SJSA1 (cell line): ENCODE results near the gene TCF7. TPM values are rescaled to one million over a fixed set of nuclear protein-coding genes. Genes with fewer than 3 reads are reported as not detected.

Experiments used
- DNase-seq, 2 experiments: peaks; one replicate each; pipeline ENCODE4 v3.0.0-alpha.2; 2015 to 2020; ENCODE audit warnings: low spot score in 2 of 2, low read depth in 1 of 2
- H3K27ac ChIP-seq: fragments of 250-450 bp; sonication (Bioruptor Pico); 2 replicates; pipeline ENCODE4 v1.5.1; 2020; ENCODE audit warnings: mild to moderate bottlenecking, moderate library complexity
- H3K27me3 ChIP-seq: fragments of 250-450 bp; sonication (Bioruptor Pico); replicated peaks from 2 replicates; pipeline ENCODE4 v1.5.1; 2020; ENCODE audit warnings: mild to moderate bottlenecking, moderate library complexity
- H3K36me3 ChIP-seq: fragments of 250-450 bp; sonication (Bioruptor Pico); 2 replicates; pipeline ENCODE4 v1.5.1; 2020; ENCODE audit warnings: mild to moderate bottlenecking
- H3K4me1 ChIP-seq: fragments of 250-450 bp; sonication (Bioruptor Pico); replicated peaks from 2 replicates; pipeline ENCODE4 v1.6.1; 2021; ENCODE audit warnings: mild to moderate bottlenecking
- H3K4me3 ChIP-seq: fragments of 250-450 bp; sonication (Bioruptor Pico); 2 replicates; pipeline ENCODE4 v1.5.1; 2020; ENCODE audit warnings: mild to moderate bottlenecking
- H3K9me3 ChIP-seq: fragments of 250-450 bp; sonication (Bioruptor Pico); replicated peaks from 2 replicates; pipeline ENCODE4 v1.5.1; 2020; ENCODE audit warnings: mild to moderate bottlenecking
- total RNA-seq: library from RNA; depleted of rRNA; stranded (reverse); fragments of >200 nt; shearing (Covaris generic); gene quantifications from 2 replicates; pipeline ENCODE4 v1.2.3, GENCODE V29; 2014

TCF7 gene
- total RNA-seq, 1 experiment from 2014 or later = 33.5 TPM

GRCh38 chr5:134162592-134162991 is 48.1 kb downstream of the TCF7 start:
- no peak overlapping the region for H3K27ac ChIP-seq
- no peaks in the 10 kb centered on the region for H3K4me1 ChIP-seq
- H3K4me3 ChIP-seq = no peak overlapping the region
- peaks cover 96% of the 10 kb centered on the region for H3K36me3 ChIP-seq
- no peak for DNase-seq
- H3K9me3 ChIP-seq = no peaks in the 10 kb centered on the region; the same call in 1 of the 2 replicates
- no peaks in the 10 kb centered on the region for H3K27me3 ChIP-seq

DNA sequence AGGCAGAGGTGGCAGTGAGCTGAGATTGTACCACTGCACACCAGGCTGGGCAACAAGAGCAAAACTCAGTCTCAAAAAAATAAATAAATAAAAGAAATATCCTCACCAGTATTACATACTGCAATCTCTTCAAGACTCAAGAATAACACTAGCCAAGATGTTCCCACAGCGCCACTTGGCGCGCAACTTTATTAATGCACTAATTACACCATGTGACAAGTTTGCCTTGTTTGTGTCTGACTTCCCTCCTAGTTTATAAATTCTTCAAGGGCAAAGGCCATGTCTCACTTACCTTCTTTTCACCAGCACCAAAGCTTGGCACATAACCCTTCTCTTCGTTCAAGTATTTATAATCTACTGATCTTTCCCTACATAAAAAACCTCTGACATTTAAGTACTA is 57.5 kb downstream of the TCF7 start:
- no peaks in the 10 kb centered on the region for H3K9me3 ChIP-seq
- H3K27ac ChIP-seq = no peak overlapping the region
- H3K4me3 ChIP-seq = no peak overlapping the region
- H3K27me3 ChIP-seq = no peaks in the 10 kb centered on the region
- H3K36me3 ChIP-seq = peaks cover 90% of the 10 kb centered on the region
- DNase-seq = peak in 1 of 2 experiments; percentile 28
- H3K4me1 ChIP-seq = peaks cover 14% of the 10 kb centered on the region

- H3K4me1 ChIP-seq = peaks cover 19% of the 10 kb centered on the region
- peak; percentile 30 to 33 for DNase-seq
- H3K9me3 ChIP-seq = no peaks in the 10 kb centered on the region
- H3K27ac ChIP-seq = peak overlapping the region; percentile 100
- no peaks in the 10 kb centered on the region for H3K27me3 ChIP-seq
- H3K36me3 ChIP-seq = peaks cover 59% of the 10 kb centered on the region
- peak overlapping the region; percentile 89 for H3K4me3 ChIP-seq
Measured at GRCh38 chr5:134174841-134175839, 60.7 kb downstream of the TCF7 start.

- DNase-seq = peak; percentile 52 to 61
- Histone ChIP-seq H3K27me3 (no peaks in the 10 kb centered on the region), H3K27ac (peak overlapping the region; percentile 100), H3K36me3 (peaks cover 50% of the 10 kb centered on the region), H3K4me1 (peaks cover 19% of the 10 kb centered on the region), H3K9me3 (no peaks in the 10 kb centered on the region), H3K4me3 (peak overlapping the region; percentile 89)
Measured at GRCh38 chr5:134175921-134176510, 61.5 kb downstream of the TCF7 start.

DNA sequence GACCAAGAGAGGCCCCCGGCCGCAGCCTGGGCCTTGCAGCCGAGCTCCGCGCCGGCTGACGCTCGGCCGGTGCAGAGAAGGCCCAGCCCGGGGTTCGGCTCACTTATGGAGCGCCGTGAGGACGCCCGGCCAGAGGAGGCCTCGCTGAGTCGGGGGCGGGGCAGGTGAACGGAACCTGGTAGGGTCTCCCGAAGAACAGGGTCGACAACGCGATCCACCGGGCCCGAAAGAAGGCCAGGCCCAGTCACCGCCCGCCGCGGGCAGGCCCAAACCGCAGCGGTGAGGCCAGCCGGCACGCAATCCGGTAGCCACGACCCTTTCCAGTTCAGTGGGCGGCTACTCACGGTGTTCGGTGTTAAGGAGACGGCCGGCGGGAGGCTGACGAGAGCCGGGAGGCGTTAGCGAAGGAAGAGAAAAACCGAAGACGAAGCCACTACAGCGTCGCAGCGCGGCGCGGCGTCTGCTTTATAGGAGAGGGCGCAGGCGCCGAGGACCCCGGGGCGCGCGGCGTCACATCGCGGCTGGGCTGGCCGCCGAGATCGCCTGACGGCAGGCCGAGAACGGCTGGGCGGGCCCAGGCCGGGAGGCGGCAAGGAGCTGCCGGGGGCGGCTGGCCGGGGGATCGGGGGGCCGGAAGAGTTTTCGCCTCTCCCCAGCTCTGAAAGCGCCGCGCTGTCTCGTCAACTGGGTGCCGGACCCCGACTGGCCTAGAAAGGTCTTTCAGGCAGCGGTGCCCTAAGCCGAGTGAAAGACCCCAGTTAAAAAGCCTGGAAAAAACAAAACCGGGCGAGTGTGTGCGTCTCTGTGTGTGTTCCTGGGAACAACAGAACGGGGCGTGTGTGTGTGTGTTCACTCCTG is 62.3 kb downstream of the TCF7 start, which contains the start of gene SKP1:
Gene SKP1, minus strand, starts transcription at position 440 of the 858 bp plus-strand sequence. CDS start 2,928 bp downstream, outside the sequence.
- Histone ChIP-seq H3K9me3 (no peaks in the 10 kb centered on the region), H3K4me1 (peaks cover 19% of the 10 kb centered on the region), H3K36me3 (peaks cover 43% of the 10 kb centered on the region), H3K27me3 (no peaks in the 10 kb centered on the region), H3K27ac (peak within 1 kb of the TSS; percentile 100), H3K4me3 (peak within 1 kb of the TSS; percentile 89)
- peak; percentile 87 to 94 for DNase-seq

DNA sequence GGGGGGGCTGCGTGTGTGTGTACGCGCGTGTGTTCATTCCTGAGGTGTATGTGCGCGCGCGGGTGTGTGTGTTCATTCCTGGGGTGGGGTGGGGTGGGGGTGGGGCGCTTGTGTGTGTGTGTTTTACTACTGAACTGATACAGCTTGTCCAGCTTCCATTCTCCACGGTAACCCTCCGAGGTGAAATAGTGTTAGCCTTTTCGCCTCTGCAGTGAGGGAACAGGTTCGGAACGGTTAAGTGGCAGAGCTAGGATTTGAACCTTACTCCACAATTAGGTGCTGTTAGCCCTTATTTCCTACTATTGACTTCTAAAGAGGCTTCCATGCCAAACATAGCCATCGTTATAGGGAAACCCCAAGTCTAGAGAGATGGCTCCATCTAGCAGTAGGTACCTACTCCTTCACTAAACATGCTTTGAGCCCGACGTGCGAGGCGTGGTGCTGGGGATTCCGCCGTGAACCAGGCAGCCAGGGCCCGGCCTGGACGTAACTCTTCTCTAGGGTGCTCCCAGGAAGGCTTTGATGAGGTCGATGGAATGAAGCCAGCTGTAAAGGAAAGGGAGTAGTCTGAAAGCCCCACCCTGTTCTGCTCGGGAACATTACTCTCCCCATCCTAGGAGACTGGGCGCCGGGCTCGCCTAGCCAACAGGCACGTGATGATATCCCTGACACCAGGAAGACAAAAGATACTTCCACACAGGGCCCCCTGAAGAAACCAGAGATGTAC is 63.1 kb downstream of the TCF7 start:
- Histone ChIP-seq H3K9me3 (no peaks in the 10 kb centered on the region), H3K4me1 (peaks cover 19% of the 10 kb centered on the region), H3K27me3 (no peaks in the 10 kb centered on the region), H3K4me3 (peak overlapping the region; percentile 89), H3K27ac (peak overlapping the region; percentile 100), H3K36me3 (peaks cover 35% of the 10 kb centered on the region)
- DNase-seq = peak in 1 of 2 experiments; percentile 48

GRCh38 chr5:134178096-134178419 is 63.6 kb downstream of the TCF7 start:
- Histone ChIP-seq H3K36me3 (peaks cover 30% of the 10 kb centered on the region), H3K27ac (no peak overlapping the region), H3K27me3 (no peaks in the 10 kb centered on the region), H3K4me1 (peaks cover 19% of the 10 kb centered on the region), H3K9me3 (no peaks in the 10 kb centered on the region), H3K4me3 (no peak overlapping the region)
- no peak for DNase-seq

DNA sequence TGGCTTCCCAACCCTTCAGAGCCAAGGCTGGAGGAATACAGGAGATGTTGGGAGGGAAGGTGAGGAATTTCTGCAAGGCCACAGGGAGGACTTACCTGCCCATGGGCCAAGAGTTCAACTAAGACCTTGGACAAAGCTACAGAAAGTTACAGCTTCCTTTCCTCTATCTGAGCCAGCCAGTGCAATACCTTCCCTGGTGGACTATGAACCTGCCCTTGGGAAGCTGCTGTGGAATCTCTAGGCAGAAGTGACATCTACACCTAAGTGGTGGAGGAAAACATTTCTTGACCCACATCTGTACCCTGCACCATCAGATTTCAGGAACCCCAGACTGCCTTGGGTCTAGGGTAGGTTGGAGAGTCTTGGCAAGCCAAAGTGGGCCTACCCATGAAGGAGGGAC is 69.0 kb downstream of the TCF7 start:
- 0 out of 2 replicates have a peak, but pooled peaks cover 3% of the 10 kb centered on the region for H3K4me1 ChIP-seq
- no peak overlapping the region for H3K4me3 ChIP-seq
- H3K36me3 ChIP-seq = no peaks in the 10 kb centered on the region
- H3K27ac ChIP-seq = no peak overlapping the region
- DNase-seq = peak in 1 of 2 experiments; percentile 20
- no peaks in the 10 kb centered on the region for H3K9me3 ChIP-seq
- no peaks in the 10 kb centered on the region; the same call in 1 of the 2 replicates for H3K27me3 ChIP-seq

DNA sequence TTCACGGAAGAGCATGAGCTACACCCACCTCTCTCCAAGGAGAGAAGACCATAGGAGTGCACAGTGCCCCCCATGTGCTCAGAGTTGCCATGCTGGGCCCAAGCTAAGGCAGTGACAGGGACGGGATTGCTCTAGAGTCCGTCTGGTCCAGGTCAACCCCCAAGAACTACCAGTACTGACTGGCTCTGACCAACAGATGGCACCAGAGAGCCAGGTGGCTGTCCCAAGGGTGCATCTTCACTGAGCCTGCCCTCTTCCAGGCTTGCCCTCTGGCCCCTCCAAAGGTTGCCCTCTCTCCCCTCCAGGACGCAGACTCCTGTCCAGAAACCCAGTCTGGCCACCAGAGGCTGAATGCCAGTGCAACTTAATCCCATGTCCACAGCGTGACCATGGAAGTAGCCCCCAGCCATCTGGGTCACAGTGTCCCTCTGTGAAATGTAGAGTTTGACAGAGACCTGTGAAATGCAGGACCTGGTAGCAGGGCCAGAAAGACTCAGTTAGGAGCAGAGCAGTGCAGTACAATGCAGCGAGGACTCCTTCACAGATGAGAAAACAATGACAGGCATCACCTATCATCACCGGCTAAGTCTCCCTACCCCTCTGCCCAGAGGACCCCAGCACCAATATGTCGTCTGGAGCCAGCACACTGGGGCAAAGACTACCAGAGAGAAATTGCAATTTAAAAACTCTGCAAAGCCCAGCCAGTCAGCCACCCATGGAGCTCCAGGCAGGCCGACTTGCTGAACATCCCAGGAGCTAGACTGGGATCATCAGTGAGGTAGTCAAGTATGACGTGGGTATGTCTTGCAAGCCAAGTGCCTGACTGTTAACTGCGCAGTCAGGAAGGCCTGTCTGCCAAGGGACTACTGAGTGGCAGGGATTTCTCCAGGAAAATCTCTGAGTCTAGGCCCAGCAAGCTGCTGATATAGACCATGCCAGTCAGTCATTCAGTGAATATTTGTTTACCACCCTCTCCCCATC is 70.0 kb downstream of the TCF7 start:
- Histone ChIP-seq H3K4me1 (0 out of 2 replicates have a peak, but pooled peaks cover 3% of the 10 kb centered on the region), H3K9me3 (no peaks in the 10 kb centered on the region), H3K36me3 (no peaks in the 10 kb centered on the region), H3K27me3 (no peaks in the 10 kb centered on the region; the same call in 1 of the 2 replicates), H3K4me3 (no peak overlapping the region), H3K27ac (no peak overlapping the region)
- DNase-seq = peak; percentile 60 to 80

- H3K36me3 ChIP-seq = no peaks in the 10 kb centered on the region
- peak in 1 of 2 experiments; percentile 36 for DNase-seq
- no peaks in the 10 kb centered on the region for H3K9me3 ChIP-seq
- H3K27me3 ChIP-seq = no peaks in the 10 kb centered on the region; the same call in 1 of the 2 replicates
- 0 out of 2 replicates have a peak, but pooled peaks cover 3% of the 10 kb centered on the region for H3K4me1 ChIP-seq
- H3K27ac ChIP-seq = no peak overlapping the region
- no peak overlapping the region for H3K4me3 ChIP-seq
Measured at GRCh38 chr5:134188092-134188491, 73.6 kb downstream of the TCF7 start.

- peak in 1 of 2 experiments; percentile 21 for DNase-seq
- Histone ChIP-seq H3K27me3 (no peaks in the 10 kb centered on the region; the same call in 1 of the 2 replicates), H3K36me3 (peaks cover 3% of the 10 kb centered on the region; the same call in 1 of the 2 replicates), H3K27ac (no peak overlapping the region), H3K4me3 (no peak overlapping the region), H3K4me1 (0 out of 2 replicates have a peak, but pooled peaks cover 3% of the 10 kb centered on the region), H3K9me3 (no peaks in the 10 kb centered on the region)
Measured at GRCh38 chr5:134189031-134189430, 74.5 kb downstream of the TCF7 start.

- no peaks in the 10 kb centered on the region for H3K9me3 ChIP-seq
- peaks cover 69% of the 10 kb centered on the region for H3K36me3 ChIP-seq
- no peak overlapping the region for H3K4me3 ChIP-seq
- no peaks in the 10 kb centered on the region for H3K27me3 ChIP-seq
- no peak overlapping the region for H3K27ac ChIP-seq
- H3K4me1 ChIP-seq = no peaks in the 10 kb centered on the region
- DNase-seq = no peak
Measured at GRCh38 chr5:134195666-134196065, 81.2 kb downstream of the TCF7 start.
